ENCODE data around the gene NBAS.

Gene NBAS

DNA sequence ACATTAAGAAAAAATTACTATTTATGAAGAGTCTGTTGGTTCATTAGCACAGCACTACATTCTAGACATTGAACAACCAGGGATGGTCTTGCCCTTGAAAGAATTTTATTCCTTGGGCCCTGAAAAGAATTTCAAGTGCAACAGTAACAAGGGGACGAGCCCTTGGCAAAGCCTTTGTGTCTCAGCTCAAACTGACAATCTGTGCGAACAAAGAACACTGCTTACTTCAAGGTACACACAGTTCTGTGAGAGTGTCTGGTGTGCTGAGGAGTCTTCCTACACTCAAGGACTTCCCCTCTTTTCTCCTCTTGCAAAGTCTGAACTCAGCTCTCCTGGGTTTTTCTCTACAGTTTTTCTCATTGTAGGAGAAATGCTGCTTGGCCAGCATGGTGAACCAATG, 373.4 kb downstream of the NBAS start:
- Histone ChIP-seq H2AFZ (ENCODE audit: low read depth, low read length) (no peak overlapping the region), H4K20me1 (ENCODE audit: insufficient read depth, low read length) (no peaks in the 10 kb centered on the region; the same call in 1 of the 2 replicates), H3K27ac (ENCODE audit: low read length) (no peak overlapping the region), H3K4me2 (ENCODE audit: low read length) (no peak overlapping the region), H3K79me2 (ENCODE audit: low read length) (no peaks in the 10 kb centered on the region), H3K4me3 (ENCODE audit: low read length) (no peak overlapping the region), H3K9me3 (ENCODE audit: insufficient read depth, low read length) (no peaks in the 10 kb centered on the region), H3K4me1 (ENCODE audit: low read length) (peaks cover 3% of the 10 kb centered on the region), H3K36me3 (replicated peaks; ENCODE audit: low read depth, low read length) (no peaks in the 10 kb centered on the region), H3K9ac (ENCODE audit: low read length) (no peak overlapping the region), H3K27me3 (ENCODE audit: low read depth, low read length) (no peaks in the 10 kb centered on the region)
- TF ChIP-seq, protein P1, sequence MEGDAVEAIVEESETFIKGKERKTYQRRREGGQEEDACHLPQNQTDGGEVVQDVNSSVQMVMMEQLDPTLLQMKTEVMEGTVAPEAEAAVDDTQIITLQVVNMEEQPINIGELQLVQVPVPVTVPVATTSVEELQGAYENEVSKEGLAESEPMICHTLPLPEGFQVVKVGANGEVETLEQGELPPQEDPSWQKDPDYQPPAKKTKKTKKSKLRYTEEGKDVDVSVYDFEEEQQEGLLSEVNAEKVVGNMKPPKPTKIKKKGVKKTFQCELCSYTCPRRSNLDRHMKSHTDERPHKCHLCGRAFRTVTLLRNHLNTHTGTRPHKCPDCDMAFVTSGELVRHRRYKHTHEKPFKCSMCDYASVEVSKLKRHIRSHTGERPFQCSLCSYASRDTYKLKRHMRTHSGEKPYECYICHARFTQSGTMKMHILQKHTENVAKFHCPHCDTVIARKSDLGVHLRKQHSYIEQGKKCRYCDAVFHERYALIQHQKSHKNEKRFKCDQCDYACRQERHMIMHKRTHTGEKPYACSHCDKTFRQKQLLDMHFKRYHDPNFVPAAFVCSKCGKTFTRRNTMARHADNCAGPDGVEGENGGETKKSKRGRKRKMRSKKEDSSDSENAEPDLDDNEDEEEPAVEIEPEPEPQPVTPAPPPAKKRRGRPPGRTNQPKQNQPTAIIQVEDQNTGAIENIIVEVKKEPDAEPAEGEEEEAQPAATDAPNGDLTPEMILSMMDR (IDR thresholded peaks at IDR 0.05; ENCODE audit: low read depth, low read length), result no peak
- TF ChIP-seq EZH2phosphoT487 (IDR thresholded peaks at IDR 0.05; ENCODE audit: low read depth), result no peak

DNA sequence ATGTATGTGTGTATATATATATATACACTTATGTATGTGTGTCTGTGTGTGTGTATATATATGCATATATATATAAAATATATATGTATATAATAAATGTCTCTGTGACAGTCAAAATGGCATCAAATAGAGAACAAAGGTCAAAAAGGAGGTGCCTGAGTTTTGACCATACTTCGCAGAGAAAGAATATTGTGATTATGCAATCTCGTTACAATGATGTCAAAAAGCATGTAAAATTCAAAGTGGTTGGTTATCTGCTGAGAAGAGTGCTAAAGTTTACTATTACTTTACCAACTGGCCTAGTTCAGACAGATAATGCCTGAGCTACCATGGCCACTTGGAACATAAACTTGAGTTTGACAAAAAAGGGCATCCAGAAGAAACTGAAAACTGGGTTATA, 375.0 kb downstream of the NBAS start:
- H3K9ac ChIP-seq (ENCODE audit: low read length), result no peak overlapping the region
- H2AFZ ChIP-seq (ENCODE audit: low read depth, low read length), result no peak overlapping the region
- TF ChIP-seq, protein P1 (IDR thresholded peaks at IDR 0.05; ENCODE audit: low read depth, low read length), result no peak
- TF ChIP-seq EZH2phosphoT487 (IDR thresholded peaks at IDR 0.05; ENCODE audit: low read depth), result no peak
- H3K9me3 ChIP-seq (ENCODE audit: insufficient read depth, low read length), result no peaks in the 10 kb centered on the region
- H3K27me3 ChIP-seq (ENCODE audit: low read depth, low read length), result no peaks in the 10 kb centered on the region
- no peaks in the 10 kb centered on the region for H3K36me3 ChIP-seq (replicated peaks; ENCODE audit: low read depth, low read length)
- H3K27ac ChIP-seq (ENCODE audit: low read length), result no peak overlapping the region
- no peak overlapping the region for H3K4me2 ChIP-seq (ENCODE audit: low read length)
- no peaks in the 10 kb centered on the region for H4K20me1 ChIP-seq (ENCODE audit: insufficient read depth, low read length)
- no peak overlapping the region for H3K4me3 ChIP-seq (ENCODE audit: low read length)
- no peaks in the 10 kb centered on the region for H3K79me2 ChIP-seq (ENCODE audit: low read length)
- H3K4me1 ChIP-seq (ENCODE audit: low read length), result no peaks in the 10 kb centered on the region

DNA sequence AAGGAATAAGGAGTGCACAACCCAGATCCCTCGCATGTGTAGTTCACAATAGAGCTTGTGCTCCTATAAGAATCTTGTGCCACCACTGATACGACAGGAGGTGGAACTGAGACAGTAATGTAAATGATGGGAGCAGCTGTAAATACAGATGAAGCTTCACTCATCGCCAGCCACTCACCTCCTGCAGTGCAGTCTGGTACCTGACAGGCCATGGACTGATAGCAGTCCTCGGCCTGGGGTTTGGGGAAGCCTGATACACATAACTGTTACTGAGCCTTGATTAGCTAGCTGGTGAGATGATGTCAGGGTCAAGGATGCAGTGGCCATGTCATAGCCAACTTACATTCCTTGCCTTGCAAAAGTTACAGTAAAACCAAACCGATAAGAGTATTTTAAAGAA, 376.6 kb downstream of the NBAS start:
- no peak overlapping the region for H3K9ac ChIP-seq (ENCODE audit: low read length)
- H3K9me3 ChIP-seq (ENCODE audit: insufficient read depth, low read length), result no peaks in the 10 kb centered on the region
- H3K79me2 ChIP-seq (ENCODE audit: low read length), result no peaks in the 10 kb centered on the region
- peaks cover 6% of the 10 kb centered on the region; the same call in 1 of the 2 replicates for H4K20me1 ChIP-seq (ENCODE audit: insufficient read depth, low read length)
- H3K27me3 ChIP-seq (ENCODE audit: low read depth, low read length), result no peaks in the 10 kb centered on the region
- H3K27ac ChIP-seq (ENCODE audit: low read length), result no peak overlapping the region
- H3K4me3 ChIP-seq (ENCODE audit: low read length), result no peak overlapping the region
- no peaks in the 10 kb centered on the region for H3K4me1 ChIP-seq (ENCODE audit: low read length)
- H3K4me2 ChIP-seq (ENCODE audit: low read length), result no peak overlapping the region
- no peak overlapping the region for H2AFZ ChIP-seq (ENCODE audit: low read depth, low read length)
- TF ChIP-seq, protein P1 (IDR thresholded peaks at IDR 0.05; ENCODE audit: low read depth, low read length), result no peak
- TF ChIP-seq EZH2phosphoT487 (IDR thresholded peaks at IDR 0.05; ENCODE audit: low read depth), result no peak
- no peaks in the 10 kb centered on the region for H3K36me3 ChIP-seq (replicated peaks; ENCODE audit: low read depth, low read length)

GRCh38 chr2:15182275-15182674, 378.9 kb downstream of the NBAS start:
- H4K20me1 ChIP-seq (ENCODE audit: insufficient read depth, low read length), result peaks cover 15% of the 10 kb centered on the region; the same call in 1 of the 2 replicates
- H3K9ac ChIP-seq (ENCODE audit: low read length), result no peak overlapping the region
- H3K27me3 ChIP-seq (ENCODE audit: low read depth, low read length), result peaks cover 5% of the 10 kb centered on the region
- H3K4me1 ChIP-seq (ENCODE audit: low read length), result peaks cover 6% of the 10 kb centered on the region
- peaks cover 6% of the 10 kb centered on the region for H3K36me3 ChIP-seq (replicated peaks; ENCODE audit: low read depth, low read length)
- H3K79me2 ChIP-seq (ENCODE audit: low read length), result no peaks in the 10 kb centered on the region
- no peak overlapping the region for H3K27ac ChIP-seq (ENCODE audit: low read length)
- H3K9me3 ChIP-seq (ENCODE audit: insufficient read depth, low read length), result no peaks in the 10 kb centered on the region
- no peak overlapping the region for H3K4me2 ChIP-seq (ENCODE audit: low read length)
- no peak overlapping the region for H2AFZ ChIP-seq (ENCODE audit: low read depth, low read length)
- TF ChIP-seq, protein P1 (IDR thresholded peaks at IDR 0.05; ENCODE audit: low read depth, low read length), result no peak
- no peak for TF ChIP-seq EZH2phosphoT487 (IDR thresholded peaks at IDR 0.05; ENCODE audit: low read depth)
- no peak overlapping the region for H3K4me3 ChIP-seq (ENCODE audit: low read length)
